CD4-positive, alpha-beta T cell treated with Interferon gamma for 1 hour (primary cell): ENCODE measurements around the gene CASQ2.

Experiments
- DNase-seq: peaks from one replicate; pipeline ENCODE4 v3.0.0-alpha.2; 2020

CASQ2 gene

GRCh38 chr1:115687744-115688143 is 80.8 kb downstream of the CASQ2 start:
- DNase-seq = no peak

DNA sequence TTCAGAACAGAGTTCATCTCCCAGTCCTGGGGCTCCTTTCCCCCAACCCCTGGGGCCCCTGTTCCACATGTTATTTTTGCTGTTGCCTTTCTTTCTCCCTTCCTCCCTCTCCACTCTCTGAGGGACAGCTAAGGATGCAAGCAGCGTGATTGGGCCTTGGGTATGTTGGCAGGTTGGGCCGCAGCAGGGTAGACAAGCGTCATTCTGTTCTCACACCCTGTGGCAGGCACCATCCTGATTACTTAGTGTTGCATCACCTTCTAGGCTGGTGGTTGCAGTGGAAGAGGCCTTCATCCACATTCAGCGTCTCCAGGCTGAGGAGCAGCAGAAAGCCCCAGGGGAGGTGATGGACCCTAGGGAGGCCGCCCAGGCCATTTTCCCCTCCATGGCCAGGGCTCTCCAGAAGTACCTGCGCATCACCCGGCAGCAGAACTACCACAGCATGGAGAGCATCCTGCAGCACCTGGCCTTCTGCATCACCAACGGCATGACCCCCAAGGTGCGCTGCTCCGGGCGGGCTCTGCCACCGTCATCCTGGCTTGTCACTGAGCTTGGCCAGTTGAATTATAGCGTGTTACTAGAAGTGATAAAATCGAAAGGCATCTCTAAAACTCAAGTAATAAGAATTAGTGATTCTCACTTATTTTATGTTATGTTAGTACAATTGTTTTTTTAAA is 83.3 kb downstream of the CASQ2 start:
- DNase-seq = no peak

DNA sequence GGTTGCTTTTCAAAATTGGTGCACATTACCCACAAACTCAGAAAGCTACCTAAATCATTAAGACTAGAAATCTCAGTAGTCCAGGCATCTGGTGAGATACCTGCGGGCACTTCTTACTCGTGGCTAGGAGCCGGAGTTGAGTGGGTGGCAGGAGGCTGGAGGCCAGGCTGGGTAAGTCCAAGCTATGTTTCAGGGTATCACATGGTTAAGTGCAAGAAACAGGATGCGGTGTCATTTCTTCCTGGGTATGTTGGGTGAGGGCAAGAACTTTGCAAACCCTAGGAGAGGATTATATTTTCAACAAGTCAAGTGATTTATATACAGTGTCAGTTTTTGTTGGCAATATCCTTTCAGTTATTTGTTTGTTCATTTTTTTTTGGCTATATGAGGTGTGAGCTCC is 85.7 kb downstream of the CASQ2 start:
- DNase-seq = no peak

DNA sequence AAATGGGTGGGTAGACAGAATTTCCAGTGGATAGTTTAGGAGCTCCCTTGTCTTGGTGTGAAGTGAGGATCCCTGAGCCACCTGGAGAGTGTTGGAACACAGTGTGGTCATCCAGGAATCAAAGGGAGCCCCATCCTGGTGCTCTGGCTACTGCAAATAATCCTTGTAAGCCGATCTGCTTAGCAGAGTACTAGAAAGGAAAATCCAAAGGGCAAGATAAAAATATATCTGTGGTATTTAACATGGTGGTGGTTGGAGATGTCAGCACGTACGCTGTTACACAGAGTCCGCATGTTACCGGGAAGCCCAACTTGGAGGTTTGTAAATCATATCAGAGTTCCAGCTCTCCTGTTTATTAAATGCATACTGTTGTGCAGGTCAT is 87.8 kb downstream of the CASQ2 start:
- DNase-seq = no peak

- DNase-seq = no peak
These were observed 89.3 kb downstream of the CASQ2 start for GRCh38 chr1:115679141-115679611.

DNA sequence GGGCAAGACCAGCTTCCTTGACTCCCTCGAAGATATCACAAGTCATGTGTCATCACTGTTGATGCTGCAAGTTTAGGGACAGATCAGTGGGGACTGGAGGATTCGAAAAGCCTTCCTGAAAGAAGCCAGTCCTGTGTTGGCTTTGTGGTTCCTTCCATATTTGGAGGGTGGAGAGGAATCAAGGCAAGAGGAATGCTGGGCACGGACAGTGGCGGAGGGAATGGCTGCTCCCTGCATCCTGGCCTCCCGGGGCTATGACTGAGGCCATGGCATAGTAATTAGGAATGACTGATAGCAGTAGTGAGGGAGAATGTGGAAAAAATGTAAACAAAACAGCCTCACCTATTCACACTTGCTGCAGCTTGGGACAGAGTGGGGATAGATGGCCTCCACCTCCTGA is 90.4 kb downstream of the CASQ2 start:
- no peak for DNase-seq

- no peak for DNase-seq
These were observed 90.9 kb downstream of the CASQ2 start for GRCh38 chr1:115677565-115677964.

DNA sequence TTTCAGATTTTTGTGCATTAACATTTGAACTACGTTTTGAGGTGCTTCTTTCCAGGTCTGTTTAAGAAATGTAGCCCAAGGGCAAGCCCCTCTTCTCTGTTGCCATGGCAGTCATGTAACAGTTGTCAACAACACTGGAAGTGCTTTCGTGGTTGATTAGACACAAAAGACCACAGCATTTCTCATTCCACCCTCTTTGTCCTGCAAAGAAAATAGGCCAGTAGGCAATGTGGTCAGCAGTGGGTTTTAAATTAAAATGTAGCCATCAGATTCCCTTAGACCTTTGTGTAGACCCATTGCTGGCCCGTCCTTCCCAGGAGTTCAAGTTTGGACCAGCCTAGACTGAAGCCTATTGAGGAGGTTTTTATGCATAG is 91.3 kb downstream of the CASQ2 start:
- no peak for DNase-seq

GRCh38 chr1:115676498-115677181 is 91.9 kb downstream of the CASQ2 start:
- DNase-seq = no peak

GRCh38 chr1:115672224-115673009 is 96.1 kb downstream of the CASQ2 start:
- no peak for DNase-seq

DNA sequence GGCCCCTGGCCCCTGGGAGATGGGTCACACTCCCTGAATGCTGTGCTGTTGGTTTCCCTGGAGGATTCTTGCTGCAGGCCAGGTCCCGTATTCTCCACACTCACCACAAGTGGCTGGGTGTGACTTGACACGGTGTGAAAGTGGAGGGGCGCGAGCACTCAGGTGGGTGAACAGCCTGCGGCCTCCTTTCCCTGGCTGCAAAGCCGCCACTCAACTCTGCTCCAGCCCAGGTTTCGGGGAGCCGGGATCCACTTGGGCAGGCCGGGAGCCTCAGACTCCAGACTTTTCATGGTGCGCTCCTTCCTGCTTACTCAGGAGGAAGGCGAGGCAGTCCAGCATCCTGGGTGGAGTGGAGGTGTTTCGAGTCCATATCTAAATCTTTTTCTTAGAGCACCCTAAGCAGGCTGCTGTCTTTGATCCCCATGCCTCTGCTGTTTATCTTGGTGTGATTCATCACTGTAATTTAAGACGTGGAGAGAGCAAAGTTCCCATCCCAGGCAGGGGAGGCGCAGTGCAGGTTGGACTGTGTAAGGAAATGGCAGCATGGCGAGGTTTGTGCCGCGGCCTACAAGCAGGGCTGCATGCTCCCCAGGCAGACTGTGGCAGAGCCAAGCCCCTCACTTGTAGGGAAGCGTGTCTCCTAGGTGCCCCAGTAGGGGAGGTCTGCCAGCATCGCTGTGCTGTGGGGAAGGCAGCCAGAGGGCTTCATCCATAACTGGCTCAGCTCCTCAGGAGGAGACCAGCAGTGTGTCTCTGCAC is 97.2 kb downstream of the CASQ2 start:
- no peak for DNase-seq

DNA sequence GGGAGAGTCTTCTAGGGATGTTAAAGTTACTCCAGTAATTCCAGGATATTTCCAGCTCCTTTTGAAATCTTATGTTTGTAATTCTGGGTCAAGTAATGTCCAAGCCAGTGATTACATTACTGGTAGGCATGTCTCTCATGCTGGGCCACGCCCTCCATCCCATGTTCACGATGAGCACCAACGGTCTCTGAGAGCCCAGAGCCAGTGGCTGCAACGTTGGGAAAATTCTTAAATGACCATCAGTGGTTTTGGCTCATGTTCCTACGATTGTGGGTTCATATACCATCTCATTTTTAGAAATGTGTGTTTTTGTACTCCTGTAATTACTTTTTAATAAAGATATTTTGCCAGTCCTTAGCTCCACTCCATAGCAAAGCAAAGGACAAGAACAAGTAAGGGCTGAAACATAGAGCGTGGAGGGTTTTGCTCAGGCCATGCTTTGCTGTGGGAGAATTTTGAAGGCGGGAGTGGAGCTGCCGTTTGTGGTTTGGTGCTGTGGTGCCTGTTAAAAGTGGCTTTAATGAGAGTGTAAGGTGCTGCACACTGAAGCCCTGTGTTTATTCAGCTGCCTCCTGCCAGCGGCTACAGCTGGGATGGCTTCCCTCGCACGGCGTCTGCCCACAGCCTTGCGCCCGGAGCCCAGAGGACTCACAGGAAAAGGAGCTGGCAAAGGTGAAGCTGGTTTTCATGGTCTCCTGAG is 97.9 kb downstream of the CASQ2 start:
- DNase-seq = no peak

DNA sequence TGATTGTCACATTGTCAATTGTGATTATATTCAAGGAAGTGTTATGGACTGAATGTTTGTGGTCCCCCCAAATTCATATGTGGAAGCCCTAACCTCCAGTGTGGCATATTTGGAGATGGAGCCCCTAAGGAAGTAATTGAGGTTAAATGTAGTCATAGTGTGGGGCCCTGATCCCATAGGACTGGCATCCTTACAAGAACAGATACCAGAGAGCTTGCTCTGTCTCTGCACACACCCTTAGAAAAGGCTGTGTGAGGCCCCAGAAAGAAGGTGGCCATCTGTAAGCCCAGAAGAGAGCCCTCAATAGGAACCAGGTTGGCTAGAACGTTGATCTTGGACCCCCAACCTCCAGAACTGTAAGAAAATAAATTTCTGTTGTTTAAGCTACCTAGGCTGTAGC is 98.6 kb downstream of the CASQ2 start:
- DNase-seq = no peak

- no peak for DNase-seq
These were observed 99.4 kb downstream of the CASQ2 start for GRCh38 chr1:115669002-115669673.

DNA sequence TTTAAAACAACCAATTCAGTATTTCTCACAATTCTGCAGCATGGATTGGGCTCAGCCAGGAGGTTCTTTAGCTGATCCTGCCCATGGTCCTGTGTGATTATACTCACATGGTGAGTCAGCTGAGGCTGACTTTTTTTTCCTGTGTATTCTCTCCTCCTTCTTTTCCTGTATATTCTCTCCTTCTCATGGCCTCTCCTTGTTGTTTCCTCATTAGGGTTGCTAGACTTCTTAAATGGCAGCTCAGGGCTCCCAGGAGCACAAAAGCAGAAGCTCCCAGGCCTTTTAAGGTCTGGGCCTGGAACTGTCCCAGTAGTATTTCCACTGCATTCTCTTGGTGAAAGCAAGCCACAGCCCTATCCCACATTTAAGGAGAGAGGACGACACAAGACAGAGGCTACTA is 99.9 kb downstream of the CASQ2 start:
- no peak for DNase-seq

DNA sequence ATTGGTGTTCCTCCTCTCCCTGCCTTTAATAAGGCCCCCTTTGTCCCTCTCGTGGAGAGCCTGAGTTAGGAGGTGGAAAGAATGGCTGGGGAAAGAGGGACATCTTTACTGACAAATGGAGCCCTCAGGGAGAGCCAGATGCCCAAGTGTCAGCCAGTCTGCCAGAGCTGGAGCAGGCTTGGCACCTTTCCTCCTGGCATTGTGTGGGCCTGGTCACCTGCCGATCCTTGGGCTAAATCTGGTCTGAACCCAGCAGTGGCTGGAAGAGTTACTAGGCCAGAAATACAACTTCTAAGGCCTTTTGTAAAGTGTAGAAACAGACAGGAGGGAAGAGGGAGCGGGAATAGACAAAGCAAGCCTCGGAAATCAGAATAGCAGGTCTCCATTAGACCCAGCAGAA is 101.8 kb downstream of the CASQ2 start:
- DNase-seq = no peak

DNA sequence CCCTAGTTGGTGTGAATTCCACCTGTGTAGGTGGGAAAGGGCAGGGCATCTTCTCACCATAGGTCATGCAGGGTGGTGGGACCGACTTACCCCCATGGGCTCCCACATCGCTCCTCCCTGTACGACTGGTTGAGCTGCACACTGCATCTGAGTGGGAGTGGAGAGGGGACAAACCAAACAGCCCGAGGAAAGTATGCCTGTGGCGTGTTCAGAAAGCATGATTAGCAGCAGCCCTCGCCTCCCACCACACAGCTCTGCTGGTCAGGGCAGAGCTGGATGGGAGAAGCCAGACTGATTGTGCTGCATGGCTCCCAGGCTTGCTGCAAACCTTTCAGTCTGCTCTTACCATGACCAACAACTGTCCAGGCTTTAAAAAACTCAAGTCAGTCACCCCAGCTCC is 102.3 kb downstream of the CASQ2 start:
- no peak for DNase-seq

- no peak for DNase-seq
These were observed 103.0 kb downstream of the CASQ2 start for GRCh38 chr1:115665319-115666096.

DNA sequence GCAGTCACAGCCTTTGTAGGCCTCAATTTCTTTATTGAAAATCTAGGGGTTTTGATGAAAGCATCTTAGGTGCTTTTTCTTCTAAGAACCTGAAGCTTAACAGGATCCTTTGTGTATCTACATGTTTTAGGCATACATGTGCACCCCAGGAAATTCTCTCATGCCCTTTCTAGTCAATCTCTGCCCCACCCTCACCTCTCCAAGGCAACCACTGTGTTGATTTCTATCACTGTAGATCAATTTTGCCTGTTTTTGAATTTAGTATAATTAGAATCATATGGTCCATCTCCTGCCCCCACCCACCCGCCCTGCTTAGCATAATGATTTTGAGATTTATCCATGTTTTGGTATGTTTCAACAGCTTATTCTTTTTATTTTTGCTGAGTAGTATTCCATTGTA is 107.4 kb downstream of the CASQ2 start:
- DNase-seq = no peak

DNA sequence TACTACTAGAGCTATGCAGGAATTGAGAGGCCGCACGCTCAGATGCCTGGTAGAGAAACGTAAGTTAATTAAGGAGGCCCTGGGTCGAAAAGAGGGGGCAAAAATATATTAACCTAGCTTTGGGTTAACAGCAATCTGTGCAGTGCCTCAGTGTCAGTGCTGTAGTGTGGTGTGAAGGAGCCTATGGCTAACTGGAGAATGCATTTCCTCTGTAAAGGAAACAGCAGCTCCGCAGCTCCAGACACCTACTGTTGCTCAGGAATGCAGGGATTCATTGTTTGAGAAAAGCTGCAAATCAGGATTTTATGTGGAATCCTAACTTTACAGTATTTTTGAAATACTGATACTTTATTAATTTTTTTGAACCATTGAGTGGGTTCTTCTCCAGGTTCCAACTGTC is 108.4 kb downstream of the CASQ2 start:
- no peak for DNase-seq

- no peak for DNase-seq
These were observed 109.9 kb downstream of the CASQ2 start for GRCh38 chr1:115658646-115659045.
